Activated naive CD4-positive, alpha-beta T cell treated with anti-CD3 and anti-CD28 coated beads for 36 hours (primary cell): ENCODE measurements around the gene CSF1R. TPM values are rescaled to one million over a fixed set of nuclear protein-coding genes. Genes with fewer than 3 reads are reported as not detected.

Experiments used
- total RNA-seq, 2 experiments: library from RNA; stranded (reverse); gene quantifications; one replicate each; pipeline ENCODE4 v1.2.3, GENCODE V29; 2021

The CSF1R gene
- total RNA-seq, 2 experiments from 2014 or later: 0.94 to 1.8 TPM

Other genes starting within 250 kb of the CSF1R start
- not detected for gene PDE6A, start 141.8 kb downstream of the CSF1R start, total RNA-seq
- 1 to 10 TPM; 3.5 to 3.7 TPM for gene SLC26A2, start 125.8 kb downstream of the CSF1R start, total RNA-seq
- 1 to 10 TPM; 2.6 to 2.7 TPM for gene TIGD6, start 85.9 kb downstream of the CSF1R start, total RNA-seq
- gene HMGXB3, start 85.8 kb downstream of the CSF1R start, total RNA-seq: 10 to 100 TPM; 24.3 to 26.8 TPM
- 1 to 10 TPM in 1 of 2 experiments, under 1 TPM in 1; 0.14 to 1.0 TPM for gene PDGFRB, start 69.3 kb upstream of the CSF1R start, total RNA-seq
- gene CDX1, start 80.2 kb upstream of the CSF1R start, total RNA-seq: not detected
- not detected for gene SLC6A7, start 103.5 kb upstream of the CSF1R start, total RNA-seq
- gene CAMK2A, start 203.2 kb upstream of the CSF1R start, total RNA-seq: not detected
- not detected for gene ARSI, start 216.4 kb upstream of the CSF1R start, total RNA-seq